GM10266 (cell line): ENCODE results near the gene TTPAL.

Experiments used
- DNase-seq: peaks from one replicate; pipeline ENCODE4 v3.0.0; 2012; ENCODE audit errors: extremely low spot score
- TF ChIP-seq, protein P1 (sequence below): IDR thresholded peaks from 2 replicates; pipeline ENCODE4 v1.5.1; 2012; ENCODE audit warnings: mild to moderate bottlenecking, low read depth; ENCODE audit not compliant: control insufficient read depth, insufficient read depth; ENCODE audit errors: missing control alignments

Gene TTPAL

DNA sequence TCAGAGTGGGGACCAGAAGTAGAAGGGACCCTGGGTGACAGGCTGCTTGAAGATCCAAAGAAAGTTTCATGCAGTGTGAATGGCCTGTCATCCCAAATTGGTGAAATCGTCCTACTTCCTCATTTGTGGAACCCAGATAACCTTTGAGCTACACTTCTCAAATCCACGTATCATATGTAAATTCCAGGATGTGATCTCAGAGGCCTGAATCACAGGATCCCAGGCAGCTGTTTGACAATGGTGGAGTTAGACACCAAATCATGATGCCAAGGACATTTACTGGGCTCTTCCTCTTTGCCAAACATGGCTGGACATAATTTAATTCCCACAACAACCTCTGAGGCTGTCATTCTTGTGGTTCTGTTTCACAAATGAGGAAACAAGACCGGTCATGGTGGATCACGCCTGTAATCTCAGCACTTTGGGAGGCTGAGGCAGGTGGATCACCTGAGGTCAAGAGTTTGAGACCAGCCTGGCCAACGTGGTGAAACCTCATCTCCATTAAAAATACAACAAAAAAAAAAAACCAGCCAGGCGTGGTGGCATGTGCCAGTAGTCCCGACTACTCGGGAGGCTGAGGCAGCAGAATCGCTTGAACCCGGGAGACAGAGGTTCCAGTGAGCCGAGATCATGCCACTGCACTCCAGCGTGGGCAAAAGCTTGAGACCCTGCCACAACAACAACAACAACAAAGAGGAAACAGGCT is 39.9 kb upstream of the TTPAL start:
- TF ChIP-seq, protein P1, sequence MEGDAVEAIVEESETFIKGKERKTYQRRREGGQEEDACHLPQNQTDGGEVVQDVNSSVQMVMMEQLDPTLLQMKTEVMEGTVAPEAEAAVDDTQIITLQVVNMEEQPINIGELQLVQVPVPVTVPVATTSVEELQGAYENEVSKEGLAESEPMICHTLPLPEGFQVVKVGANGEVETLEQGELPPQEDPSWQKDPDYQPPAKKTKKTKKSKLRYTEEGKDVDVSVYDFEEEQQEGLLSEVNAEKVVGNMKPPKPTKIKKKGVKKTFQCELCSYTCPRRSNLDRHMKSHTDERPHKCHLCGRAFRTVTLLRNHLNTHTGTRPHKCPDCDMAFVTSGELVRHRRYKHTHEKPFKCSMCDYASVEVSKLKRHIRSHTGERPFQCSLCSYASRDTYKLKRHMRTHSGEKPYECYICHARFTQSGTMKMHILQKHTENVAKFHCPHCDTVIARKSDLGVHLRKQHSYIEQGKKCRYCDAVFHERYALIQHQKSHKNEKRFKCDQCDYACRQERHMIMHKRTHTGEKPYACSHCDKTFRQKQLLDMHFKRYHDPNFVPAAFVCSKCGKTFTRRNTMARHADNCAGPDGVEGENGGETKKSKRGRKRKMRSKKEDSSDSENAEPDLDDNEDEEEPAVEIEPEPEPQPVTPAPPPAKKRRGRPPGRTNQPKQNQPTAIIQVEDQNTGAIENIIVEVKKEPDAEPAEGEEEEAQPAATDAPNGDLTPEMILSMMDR: no peak
- no peak for DNase-seq

DNA sequence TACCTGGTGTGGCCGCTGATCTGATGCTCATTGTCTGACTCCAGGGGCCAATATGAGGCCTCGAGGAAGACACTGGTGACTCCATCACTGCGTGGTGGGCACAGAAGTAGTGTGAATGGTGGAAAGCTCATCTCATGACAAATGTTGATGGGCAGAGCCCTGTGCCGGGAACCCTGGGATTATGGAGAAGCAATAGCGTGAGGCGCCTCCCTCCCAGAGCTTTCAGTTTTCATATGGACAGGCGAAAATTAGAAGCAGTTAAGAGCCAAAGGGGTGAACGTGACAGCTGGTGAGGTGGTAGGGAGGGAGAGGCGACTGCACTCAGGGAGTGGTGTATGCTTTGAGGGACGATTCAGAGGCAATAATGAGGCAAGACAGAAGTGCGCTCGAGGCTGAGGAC is 39.3 kb upstream of the TTPAL start:
- DNase-seq: no peak
- TF ChIP-seq, protein P1: no peak

DNA sequence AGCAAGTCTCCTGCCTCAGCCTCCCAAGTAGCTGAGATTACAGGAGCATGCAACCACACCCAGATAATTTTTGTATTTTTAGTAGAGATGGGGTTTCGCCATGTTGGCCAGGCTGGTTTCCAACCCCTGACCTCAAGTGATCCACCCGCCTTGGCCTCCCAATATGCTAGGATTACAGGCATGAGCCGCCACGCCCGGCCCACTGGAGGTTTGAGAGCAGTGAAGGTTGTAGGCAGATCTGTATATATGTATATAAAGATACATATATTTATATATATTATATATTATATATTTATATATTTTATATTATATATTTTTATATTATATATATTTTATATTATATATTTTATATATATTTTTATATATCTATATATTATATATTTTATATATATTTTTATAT is 38.2 kb upstream of the TTPAL start:
- DNase-seq: no peak
- TF ChIP-seq, protein P1: no peak

DNA sequence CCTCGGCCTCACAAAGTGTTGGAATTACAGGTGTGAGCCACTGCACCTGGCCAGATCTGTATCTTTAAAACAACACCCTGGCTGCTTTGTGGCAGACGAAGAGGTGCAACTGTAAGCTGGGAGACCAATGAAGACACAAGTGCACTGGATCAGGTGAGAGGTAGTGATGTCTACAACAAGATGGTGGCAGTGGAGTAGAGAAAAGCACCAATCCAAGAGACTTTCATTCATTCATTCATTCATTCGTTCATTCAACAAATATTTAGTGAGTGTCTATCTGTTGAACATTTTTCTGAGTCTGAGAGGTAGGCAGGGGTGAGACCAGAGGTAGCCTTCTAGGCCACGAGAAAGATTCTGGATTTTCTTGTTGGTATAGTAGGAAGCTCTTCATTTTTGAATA is 36.9 kb upstream of the TTPAL start:
- TF ChIP-seq, protein P1: no peak

DNA sequence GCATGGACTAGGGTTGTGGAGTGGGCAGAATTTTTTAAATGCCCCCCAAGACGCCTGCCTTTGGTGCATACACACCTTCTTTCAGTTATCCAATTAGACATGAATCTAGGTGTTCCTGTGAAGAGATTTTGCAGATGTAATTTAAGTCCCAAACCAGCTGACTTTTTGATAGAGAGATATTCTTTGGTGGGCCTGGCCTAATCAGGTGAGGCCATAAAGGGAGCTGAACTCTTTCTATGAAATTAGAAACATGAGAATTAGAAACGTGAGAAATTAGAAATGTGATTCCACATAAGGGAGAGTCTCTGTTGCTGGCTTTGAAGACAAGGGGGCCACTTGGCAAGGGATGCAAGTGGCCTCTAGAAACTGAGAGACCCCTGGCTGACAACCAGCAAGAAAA is 36.4 kb upstream of the TTPAL start:
- TF ChIP-seq, protein P1: no peak
- no peak for DNase-seq

More for the DNA sequence above, 36.9 kb upstream of the TTPAL start:
- DNase-seq: no peak

DNA sequence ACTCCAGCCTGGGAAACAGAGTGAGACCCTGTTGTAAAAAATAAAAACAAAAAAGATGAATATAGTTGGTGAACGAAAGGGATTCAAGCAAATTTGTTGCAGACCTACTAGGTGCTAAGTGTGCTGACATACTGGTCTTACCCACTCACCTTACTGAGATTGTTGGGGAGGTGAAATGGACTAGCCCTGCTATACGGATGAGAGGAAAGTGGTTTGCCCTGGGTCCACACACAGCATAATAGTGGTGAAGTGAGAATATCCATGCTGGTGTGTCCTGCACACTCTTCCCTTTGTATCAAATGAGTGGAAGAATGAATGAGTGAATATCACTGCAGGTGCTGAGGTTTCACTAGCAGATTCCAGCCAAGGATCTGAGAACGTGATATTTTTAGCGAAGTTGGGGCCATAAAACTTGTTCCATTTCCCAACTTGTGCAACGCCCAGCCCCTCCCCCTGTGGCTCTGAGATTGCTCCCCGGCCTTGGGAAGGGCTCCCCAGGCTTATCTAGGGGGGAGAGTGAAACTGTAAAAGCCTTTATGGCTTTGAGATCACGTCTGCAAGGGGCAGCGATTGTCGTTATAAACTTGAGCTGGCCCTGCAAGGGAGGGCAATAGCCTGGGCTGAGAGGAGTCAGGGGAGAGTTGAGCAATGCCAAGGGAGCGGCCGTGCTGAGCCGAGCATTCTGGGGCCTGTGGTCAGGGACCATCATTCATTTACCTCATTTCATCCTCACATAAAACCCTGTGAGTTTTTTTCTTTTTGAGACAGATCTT is 33.2 kb upstream of the TTPAL start:
- TF ChIP-seq, protein P1: no peak
- DNase-seq: no peak
